CD4-positive, alpha-beta memory T cell (primary cell): ENCODE data around the gene GABPB1. TPM values are rescaled to one million over a fixed set of nuclear protein-coding genes. Genes with fewer than 3 reads are reported as not detected.

Experiments
- CTCF ChIA-PET: fragments of 350-600 bp; sonication (Branson Sonifier 250); formaldehyde crosslinking; loops from one replicate; lab custom pipeline; 2021; ENCODE audit warnings: inconsistent platforms; ENCODE audit not compliant: partially characterized antibody; lab: Charles Lee
- POLR2A ChIA-PET: fragments of 350-600 bp; sonication (Branson Sonifier 250); formaldehyde crosslinking; loops from one replicate; lab custom pipeline; 2021; ENCODE audit not compliant: partially characterized antibody; lab: Charles Lee
- DNase-seq, 5 donors: peaks; one replicate each; pipeline versions ENCODE4 v3.0.0 to v3.0.0-alpha.2; 2020 to 2022; ENCODE audit warnings: mixed read lengths in 1 of 5
- H3K27ac ChIP-seq: one replicate; pipeline ENCODE4 v1.7.0; 2013; ENCODE audit warnings: low read depth, low read length
- H3K27me3 ChIP-seq: 2 replicates; pipeline ENCODE4 v1.7.0; 2013; ENCODE audit warnings: mild to moderate bottlenecking, low read length, moderate library complexity; ENCODE audit not compliant: insufficient read depth
- H3K36me3 ChIP-seq: 2 replicates; pipeline ENCODE4 v1.7.0; 2013; ENCODE audit warnings: mild to moderate bottlenecking, low read length, moderate library complexity; ENCODE audit not compliant: insufficient read depth
- H3K4me1 ChIP-seq: 2 replicates; pipeline ENCODE4 v1.7.0; 2013; ENCODE audit warnings: mild to moderate bottlenecking, low read length, moderate library complexity; ENCODE audit not compliant: insufficient read depth
- H3K4me3 ChIP-seq, 2 donors: one replicate each; pipeline ENCODE4 v1.7.0; 2013; ENCODE audit warnings: low read length in 2 of 2, mild to moderate bottlenecking in 1 of 2
- H3K9me3 ChIP-seq, 2 donors: one replicate each; pipeline ENCODE4 v1.7.0; 2013; ENCODE audit warnings: low read length in 2 of 2, control low read depth in 1 of 2; ENCODE audit not compliant: control insufficient read depth in 1 of 2
- H3K27ac Mint-ChIP-seq, 7 donors: one replicate each; pipeline ENCODE4 v1.8.0; 2020 to 2021; ENCODE audit warnings: mixed read lengths in 7 of 7, mild to moderate bottlenecking in 6 of 7, inconsistent platforms in 3 of 7, moderate library complexity in 3 of 7
- H3K27me3 Mint-ChIP-seq, 2 donors: one replicate each; pipeline ENCODE4 v1.8.0; 2020 to 2021; ENCODE audit warnings: mixed read lengths in 2 of 2
- H3K36me3 Mint-ChIP-seq, 2 donors: one replicate each; pipeline ENCODE4 v1.8.0; 2020 to 2021; ENCODE audit warnings: mixed read lengths in 2 of 2, inconsistent platforms in 1 of 2, mild to moderate bottlenecking in 1 of 2
- H3K4me1 Mint-ChIP-seq, 4 donors: one replicate each; pipeline ENCODE4 v1.8.0; 2020 to 2021; ENCODE audit warnings: mixed read lengths in 4 of 4, mild to moderate bottlenecking in 1 of 4
- H3K4me3 Mint-ChIP-seq, 8 donors: one replicate each; pipeline ENCODE4 v1.8.0; 2020 to 2021; ENCODE audit warnings: mixed read lengths in 8 of 8, mild to moderate bottlenecking in 7 of 8, moderate library complexity in 6 of 8, inconsistent platforms in 3 of 8
- H3K9me3 Mint-ChIP-seq, 8 donors: one replicate each; pipeline ENCODE4 v1.8.0; 2020 to 2021; ENCODE audit warnings: mixed read lengths in 8 of 8, mild to moderate bottlenecking in 5 of 8, inconsistent platforms in 3 of 8, moderate library complexity in 1 of 8
- intact Hi-C: fragments of 100-400 bp; cut with micrococcal nuclease; formaldehyde crosslinking; loops from one replicate; pipeline ENCODE4 v1.15.1; 2023
- polyA plus RNA-seq, 2 donors: library from polyadenylated mRNA; unstranded; fragments of 300-500 nt; fragmentation: Illumina TruSeq; gene quantifications; one replicate each; pipeline ENCODE4 v1.2.3, GENCODE V29; 2021
- total RNA-seq, 2 experiments: library from RNA; stranded (reverse); gene quantifications; one replicate each; pipeline ENCODE4 v1.2.3, GENCODE V29; 2021

GABPB1 gene
- total and polyA plus RNA-seq, 4 experiments from 2014 or later, result 15.1 to 31.6 (median 23.0) TPM

GRCh38 chr15:50345298-50345697, 9.7 kb downstream of the GABPB1 start:
- Histone ChIP-seq H3K27ac (no peak overlapping the region), H3K9me3 (no peaks in the 10 kb centered on the region), H3K4me3 (no peak overlapping the region), H3K4me1 (peaks cover 22% of the 10 kb centered on the region), H3K36me3 (no peaks in the 10 kb centered on the region), H3K27me3 (no peaks in the 10 kb centered on the region)
- CTCF ChIA-PET, result interaction anchor here (1.2 kb wide), 1 partner anchor 79 kb away, joined by 3 read pairs; the partner anchor contains the start of gene USP8
- Mint-ChIP-seq H3K36me3 (peaks cover 3 to 5% of the 10 kb centered on the region in 2 donors), H3K27me3 (no peaks in the 10 kb centered on the region), H3K4me1 (peaks cover 31 to 54% (median 48%) of the 10 kb centered on the region in 4 donors), H3K27ac (peak overlapping the region in 2 of 7 donors; percentile 41 to 42), H3K9me3 (peaks cover 0 to 2% (median 0%) of the 10 kb centered on the region in 8 donors), H3K4me3 (no peak overlapping the region)
- DNase-seq, result no peak
- intact Hi-C loops, result no loop called here
- POLR2A ChIA-PET, result interaction anchor here (0.7 to 2.0 kb wide), 2 partner anchors 8 to 10 kb away, joined by 3 to 12 read pairs; partner anchors contain the start of gene GABPB1

GRCh38 chr15:50344006-50344464, 11.0 kb downstream of the GABPB1 start:
- H3K36me3 Mint-ChIP-seq, result peaks cover 3 to 5% of the 10 kb centered on the region in 2 donors
- H3K27ac Mint-ChIP-seq, result no peak overlapping the region
- peaks cover 25 to 48% (median 38%) of the 10 kb centered on the region in 4 donors for H3K4me1 Mint-ChIP-seq
- Histone ChIP-seq H3K4me3 (no peak overlapping the region), H3K9me3 (no peaks in the 10 kb centered on the region), H3K27ac (no peak overlapping the region), H3K36me3 (no peaks in the 10 kb centered on the region), H3K27me3 (no peaks in the 10 kb centered on the region), H3K4me1 (peaks cover 9% of the 10 kb centered on the region)
- H3K4me3 Mint-ChIP-seq, result no peak overlapping the region
- POLR2A ChIA-PET, result interaction anchor here (2.9 kb wide), 1 partner anchor 11 kb away, joined by 18 read pairs; the partner anchor contains the start of gene GABPB1
- DNase-seq, result no peak
- CTCF ChIA-PET, result interaction anchor here (1.2 to 1.7 kb wide), 2 partner anchors 9 to 28 kb away, joined by 3 to 6 read pairs; no protein-coding TSS in a partner anchor
- peaks cover 0 to 2% (median 0%) of the 10 kb centered on the region in 8 donors for H3K9me3 Mint-ChIP-seq
- intact Hi-C loops, result no loop called here
- H3K27me3 Mint-ChIP-seq, result no peaks in the 10 kb centered on the region

DNA sequence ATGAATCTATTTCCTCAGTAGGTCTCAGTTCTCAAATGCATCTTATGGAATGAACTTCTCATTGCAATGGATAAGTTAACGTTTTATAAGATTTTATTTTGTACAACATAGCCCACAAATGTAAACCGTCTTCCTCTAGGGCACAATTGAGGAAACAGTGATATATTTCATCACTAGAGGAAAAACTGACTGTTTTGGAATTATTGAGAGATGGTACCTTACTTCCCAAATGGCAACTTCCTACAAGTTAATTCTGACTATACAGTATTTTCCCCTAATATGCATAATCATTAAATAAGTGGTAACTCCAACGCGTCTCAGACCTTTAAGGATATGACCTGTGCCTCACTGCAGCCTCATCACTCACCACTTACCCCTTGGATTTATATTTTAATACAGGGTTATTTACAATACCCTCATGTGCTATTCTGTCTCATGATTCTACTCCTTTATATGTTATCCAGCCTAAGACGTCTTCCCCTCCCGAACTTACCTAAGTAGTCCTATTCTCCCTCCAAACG, 13.3 kb downstream of the GABPB1 start:
- H3K27me3 Mint-ChIP-seq, result no peaks in the 10 kb centered on the region
- H3K9me3 Mint-ChIP-seq, result peaks cover 0 to 2% (median 0%) of the 10 kb centered on the region in 8 donors
- H3K36me3 Mint-ChIP-seq, result peaks cover 8 to 12% of the 10 kb centered on the region in 2 donors
- intact Hi-C loops, result no loop called here
- Histone ChIP-seq H3K9me3 (no peaks in the 10 kb centered on the region), H3K27ac (no peak overlapping the region), H3K36me3 (no peaks in the 10 kb centered on the region), H3K4me3 (no peak overlapping the region), H3K27me3 (no peaks in the 10 kb centered on the region), H3K4me1 (no peaks in the 10 kb centered on the region)
- peak overlapping the region in 2 of 7 donors; percentile 24 to 88 for H3K27ac Mint-ChIP-seq
- no peak for DNase-seq
- ChIA-PET POLR2A (interaction anchor here (0.6 to 2.9 kb wide), 3 partner anchors 10 to 17 kb away, joined by 3 to 18 read pairs (median 5); partner anchors contain the start of gene GABPB1), CTCF (no interaction called here)
- no peak overlapping the region for H3K4me3 Mint-ChIP-seq
- H3K4me1 Mint-ChIP-seq, result peaks cover 26 to 37% (median 30%) of the 10 kb centered on the region in 4 donors

DNA sequence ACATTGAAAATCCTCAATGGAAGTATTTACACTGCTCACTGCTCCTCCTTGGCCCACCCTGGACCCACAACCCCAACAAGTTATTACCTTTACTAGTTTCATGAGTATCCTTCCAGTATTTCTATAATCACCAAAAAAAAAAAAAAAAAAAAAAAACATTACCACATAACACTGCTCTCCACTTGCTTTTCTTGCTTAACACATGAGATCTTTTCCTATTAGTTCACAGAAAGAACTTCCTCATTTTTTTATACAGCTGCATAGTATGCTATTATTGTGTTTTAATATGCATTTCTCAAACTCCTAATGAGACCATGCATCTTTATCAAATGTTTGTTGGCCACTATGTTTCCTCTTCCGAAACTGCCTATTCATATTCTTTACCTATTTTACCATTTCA, 14.6 kb downstream of the GABPB1 start:
- peaks cover 6 to 8% of the 10 kb centered on the region in 2 donors for H3K36me3 Mint-ChIP-seq
- H3K27me3 Mint-ChIP-seq, result no peaks in the 10 kb centered on the region
- no peak for DNase-seq
- CTCF ChIA-PET, result interaction anchor here (1.5 kb wide), 2 partner anchors 11 to 16 kb away, joined by 3 read pairs; no protein-coding TSS in a partner anchor
- no peak overlapping the region for H3K4me3 ChIP-seq
- no peak overlapping the region for H3K27ac ChIP-seq
- peak overlapping the region in 2 of 8 donors; percentile 2 to 38 for H3K4me3 Mint-ChIP-seq
- peaks cover 20 to 25% (median 23%) of the 10 kb centered on the region in 4 donors for H3K4me1 Mint-ChIP-seq
- no peaks in the 10 kb centered on the region for H3K27me3 ChIP-seq
- no peaks in the 10 kb centered on the region for H3K9me3 Mint-ChIP-seq
- no peak overlapping the region for H3K27ac Mint-ChIP-seq
- H3K4me1 ChIP-seq, result no peaks in the 10 kb centered on the region
- no peaks in the 10 kb centered on the region for H3K9me3 ChIP-seq
- intact Hi-C loops, result no loop called here
- no peaks in the 10 kb centered on the region for H3K36me3 ChIP-seq
- POLR2A ChIA-PET, result no interaction called here

GRCh38 chr15:50339717-50340116, 15.3 kb downstream of the GABPB1 start:
- Histone ChIP-seq H3K27me3 (no peaks in the 10 kb centered on the region), H3K4me1 (no peaks in the 10 kb centered on the region), H3K36me3 (no peaks in the 10 kb centered on the region), H3K27ac (no peak overlapping the region), H3K4me3 (no peak overlapping the region), H3K9me3 (no peaks in the 10 kb centered on the region)
- CTCF ChIA-PET, result interaction anchor here (0.8 to 1.5 kb wide), 3 partner anchors 11 to 24 kb away, joined by 3 to 4 read pairs (median 3); no protein-coding TSS in a partner anchor
- POLR2A ChIA-PET, result interaction anchor here (1.4 to 2.5 kb wide), 2 partner anchors 9 to 11 kb away, joined by 5 to 8 read pairs; no protein-coding TSS in a partner anchor
- Mint-ChIP-seq H3K9me3 (no peaks in the 10 kb centered on the region), H3K36me3 (peaks cover 5 to 6% of the 10 kb centered on the region in 2 donors), H3K27ac (no peak overlapping the region), H3K27me3 (no peaks in the 10 kb centered on the region), H3K4me3 (no peak overlapping the region), H3K4me1 (peaks cover 16 to 21% (median 19%) of the 10 kb centered on the region in 4 donors)
- DNase-seq, result no peak
- intact Hi-C loops, result no loop called here

- H3K4me3 Mint-ChIP-seq, result no peak overlapping the region
- no peak overlapping the region for H3K4me3 ChIP-seq
- intact Hi-C loops, result no loop called here
- no peak overlapping the region for H3K27ac ChIP-seq
- no peak for DNase-seq
- POLR2A ChIA-PET, result interaction anchor here (1.0 to 1.7 kb wide), 2 partner anchors 20 to 89 kb away, joined by 5 to 7 read pairs; partner anchors contain the start of genes GABPB1 and USP8
- no peaks in the 10 kb centered on the region for H3K36me3 ChIP-seq
- CTCF ChIA-PET, result interaction anchor here (0.6 to 0.9 kb wide), 2 partner anchors 8 to 1433 kb away, joined by 3 read pairs; no protein-coding TSS in a partner anchor
- H3K36me3 Mint-ChIP-seq, result peaks cover 6 to 14% of the 10 kb centered on the region in 2 donors
- no peaks in the 10 kb centered on the region for H3K27me3 ChIP-seq
- no peaks in the 10 kb centered on the region for H3K4me1 ChIP-seq
- H3K27me3 Mint-ChIP-seq, result no peaks in the 10 kb centered on the region
- no peaks in the 10 kb centered on the region for H3K9me3 Mint-ChIP-seq
- no peaks in the 10 kb centered on the region for H3K9me3 ChIP-seq
- H3K27ac Mint-ChIP-seq, result no peak overlapping the region
- H3K4me1 Mint-ChIP-seq, result peaks cover 10 to 22% (median 19%) of the 10 kb centered on the region in 4 donors
Measured at GRCh38 chr15:50335251-50335650, 19.7 kb downstream of the GABPB1 start.

- no peak for DNase-seq
- no peaks in the 10 kb centered on the region for H3K27me3 ChIP-seq
- Mint-ChIP-seq H3K4me3 (no peak overlapping the region), H3K4me1 (peaks cover 5 to 15% (median 14%) of the 10 kb centered on the region in 4 donors), H3K9me3 (no peaks in the 10 kb centered on the region), H3K27me3 (no peaks in the 10 kb centered on the region), H3K27ac (no peak overlapping the region), H3K36me3 (peaks cover 5 to 9% of the 10 kb centered on the region in 2 donors)
- H3K36me3 ChIP-seq, result no peaks in the 10 kb centered on the region
- no peaks in the 10 kb centered on the region for H3K9me3 ChIP-seq
- intact Hi-C loops, result no loop called here
- H3K27ac ChIP-seq, result no peak overlapping the region
- no peaks in the 10 kb centered on the region for H3K4me1 ChIP-seq
- ChIA-PET CTCF (no interaction called here), POLR2A (no interaction called here)
- H3K4me3 ChIP-seq, result no peak overlapping the region
Measured at GRCh38 chr15:50333229-50333628, 21.8 kb downstream of the GABPB1 start.
